T-helper 22 cell (primary cell): Measurements from ENCODE around the gene EFNA1.
"Not testable (repeated sequence)": the region's sequence is repeated elsewhere in the genome, so short reads cannot be mapped to it uniquely, and the experiment has no call there.

Source experiments
- DNase-seq: peaks from one replicate; pipeline ENCODE4 v3.0.0-alpha.2; 2020; ENCODE audit warnings: low read depth

Gene EFNA1

GRCh38 chr1:155092641-155093040, 35.0 kb upstream of the EFNA1 start:
- DNase-seq, result no peak

GRCh38 chr1:155093911-155094621, 33.6 kb upstream of the EFNA1 start:
- no peak for DNase-seq

- DNase-seq, result no peak
Measured at GRCh38 chr1:155094622-155094948, 33.1 kb upstream of the EFNA1 start.

GRCh38 chr1:155099331-155099730, 28.3 kb upstream of the EFNA1 start:
- DNase-seq, result no peak

GRCh38 chr1:155103325-155103724, 24.4 kb upstream of the EFNA1 start:
- DNase-seq, result no peak

- DNase-seq, result no peak
Measured at GRCh38 chr1:155104605-155105534, 22.8 kb upstream of the EFNA1 start.

- DNase-seq, result no peak
Measured at GRCh38 chr1:155105604-155106011, 22.1 kb upstream of the EFNA1 start.

GRCh38 chr1:155106862-155107261, 20.8 kb upstream of the EFNA1 start:
- DNase-seq, result no peak

GRCh38 chr1:155107309-155108264, 20.1 kb upstream of the EFNA1 start:
- no peak for DNase-seq

- DNase-seq, result no peak
Measured at GRCh38 chr1:155108296-155108695, 19.4 kb upstream of the EFNA1 start.

- no peak for DNase-seq
Measured at GRCh38 chr1:155110381-155110780, 17.3 kb upstream of the EFNA1 start.

GRCh38 chr1:155110826-155111225, 16.9 kb upstream of the EFNA1 start:
- DNase-seq, result no peak

GRCh38 chr1:155113450-155113980, 14.2 kb upstream of the EFNA1 start:
- no peak for DNase-seq

- DNase-seq, result no peak
Measured at GRCh38 chr1:155116113-155116764, 11.4 kb upstream of the EFNA1 start.

- DNase-seq, result no peak
Measured at GRCh38 chr1:155117610-155118009, 10.1 kb upstream of the EFNA1 start.

GRCh38 chr1:155118090-155118489, 9.6 kb upstream of the EFNA1 start:
- not testable (repeated sequence) for DNase-seq

GRCh38 chr1:155120253-155120652, 7.4 kb upstream of the EFNA1 start:
- no peak for DNase-seq

- DNase-seq, result no peak
Measured at GRCh38 chr1:155121249-155121648, 6.4 kb upstream of the EFNA1 start.

- no peak for DNase-seq
Measured at GRCh38 chr1:155122308-155122707, 5.4 kb upstream of the EFNA1 start.

GRCh38 chr1:155123801-155124200, 3.9 kb upstream of the EFNA1 start:
- DNase-seq, result no peak
